ENCODE measurements around the gene SLC51B.
"Not testable (repeated sequence)": the region's sequence is repeated elsewhere in the genome, so short reads cannot be mapped to it uniquely, and the experiment has no call there.

Gene SLC51B

DNA sequence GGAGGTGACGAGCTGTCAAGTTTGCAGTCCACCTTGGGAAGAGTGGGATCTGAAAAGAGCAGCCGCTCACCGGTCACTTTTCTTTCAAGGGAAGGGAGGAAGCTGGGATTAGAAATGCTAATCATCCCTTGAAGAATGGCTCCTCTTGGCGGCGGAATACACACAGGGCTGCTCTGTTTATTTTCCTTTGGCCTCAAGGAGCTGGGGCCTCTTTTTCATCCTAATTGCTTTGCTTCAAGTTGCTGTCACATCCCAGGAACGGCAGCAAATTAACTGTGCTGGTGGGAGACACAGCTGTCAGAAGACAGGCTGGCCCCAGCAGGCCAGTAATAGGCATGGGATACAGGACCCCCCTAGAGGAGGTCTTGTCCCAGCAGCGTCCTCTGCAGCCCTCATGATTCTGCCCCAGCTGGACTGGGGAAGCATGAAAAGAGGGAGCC, 38.1 kb downstream of the SLC51B start:
- no peak for DNase-seq (ENCODE audit: low read depth in 2 of 2)

DNA sequence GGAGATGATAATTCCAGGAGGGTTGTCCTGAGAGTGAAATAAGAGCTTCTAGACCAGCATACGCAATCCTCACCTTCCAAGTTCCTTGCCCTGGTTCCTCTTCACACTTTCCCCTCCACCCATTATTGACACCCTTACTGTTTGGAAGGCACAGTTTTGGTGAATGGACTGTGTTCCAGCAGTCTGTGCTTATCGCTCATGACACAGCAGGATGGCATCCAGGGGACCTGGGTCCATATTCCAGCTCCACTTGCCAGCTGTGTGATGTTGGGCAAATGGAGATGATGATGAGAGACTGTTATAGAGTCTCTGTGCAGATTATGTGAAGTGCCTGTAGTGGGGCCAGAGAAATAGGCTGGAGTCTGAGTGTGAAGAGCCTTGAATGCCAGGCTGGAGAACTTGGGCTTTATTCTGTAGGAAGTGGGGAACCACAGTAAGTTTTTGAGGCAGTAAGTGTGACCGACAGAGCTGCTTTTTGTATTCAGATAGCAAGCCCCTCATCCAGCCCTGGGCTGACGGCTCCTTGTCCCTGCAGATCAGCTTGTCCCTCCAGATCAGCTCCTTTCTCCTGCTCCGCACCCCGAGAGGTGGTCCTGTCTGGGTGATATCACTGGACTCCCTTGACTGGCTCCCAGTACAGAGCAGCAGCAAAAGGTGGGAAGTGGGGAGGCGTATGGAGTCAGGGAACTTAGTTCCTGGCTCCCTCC, 39.5 kb downstream of the SLC51B start:
- DNase-seq (ENCODE audit: low read depth in 2 of 2) = no peak

DNA sequence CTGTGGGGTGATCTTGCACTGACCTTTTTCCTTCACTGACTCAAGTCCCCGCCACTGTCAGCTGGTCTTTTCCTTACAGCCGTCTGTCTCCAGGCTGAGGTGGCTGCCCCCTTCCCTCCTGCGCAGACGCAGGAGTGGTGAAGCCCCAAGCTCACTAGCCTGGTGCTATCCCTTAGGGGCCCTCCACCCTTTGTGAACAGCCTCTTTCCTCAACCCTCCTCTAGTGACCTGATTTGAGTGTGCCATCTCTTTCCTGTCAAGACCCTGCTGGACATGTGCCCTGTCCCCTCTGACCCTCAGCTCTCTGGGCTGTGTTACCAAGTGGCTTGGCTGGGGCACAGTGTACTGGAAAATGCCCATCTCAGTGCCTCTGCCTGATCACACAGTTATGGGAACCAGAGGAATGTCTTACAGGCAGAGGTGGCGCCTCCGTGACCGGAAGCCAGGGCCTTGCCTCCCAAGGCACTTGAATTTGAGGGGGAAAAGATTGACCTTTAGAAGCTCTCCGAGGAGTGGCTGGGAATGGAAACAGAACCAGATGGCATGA, 40.1 kb downstream of the SLC51B start:
- no peak for DNase-seq (ENCODE audit: low read depth in 2 of 2)

DNA sequence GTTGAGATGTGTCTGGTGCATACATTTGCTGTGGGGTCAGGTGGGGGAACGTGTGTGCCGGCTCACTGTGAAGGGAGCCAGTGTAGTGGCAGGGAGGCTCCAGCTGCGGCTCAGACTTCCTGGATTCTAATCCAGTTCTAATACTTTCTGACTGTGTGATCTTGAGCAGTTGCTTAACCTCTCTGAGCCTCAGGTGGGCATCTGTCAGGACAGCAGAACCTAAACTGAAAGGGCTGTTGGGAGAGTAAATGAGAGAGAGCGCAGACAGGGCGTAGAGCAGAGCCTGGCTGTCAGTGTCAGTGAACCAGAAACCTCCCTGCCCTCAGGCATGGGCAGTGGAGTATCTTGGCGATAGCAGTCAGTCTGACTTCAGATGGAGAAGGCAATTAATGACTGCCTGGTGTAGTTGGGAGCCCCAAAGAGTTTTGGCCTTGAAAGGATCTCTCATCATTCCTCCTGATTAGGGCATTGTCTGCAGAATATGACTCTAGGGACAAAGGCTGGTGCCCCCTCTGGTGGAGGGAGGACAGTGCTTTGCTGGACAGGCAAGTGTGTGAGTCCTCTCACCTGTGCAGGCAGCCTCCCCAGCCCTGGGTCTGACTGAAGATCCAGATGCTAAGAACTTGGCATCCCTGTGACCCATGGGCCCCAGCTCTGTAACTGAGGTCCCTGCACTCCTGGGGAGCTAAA, 40.9 kb downstream of the SLC51B start:
- DNase-seq (ENCODE audit: low read depth in 2 of 2) = no peak

DNA sequence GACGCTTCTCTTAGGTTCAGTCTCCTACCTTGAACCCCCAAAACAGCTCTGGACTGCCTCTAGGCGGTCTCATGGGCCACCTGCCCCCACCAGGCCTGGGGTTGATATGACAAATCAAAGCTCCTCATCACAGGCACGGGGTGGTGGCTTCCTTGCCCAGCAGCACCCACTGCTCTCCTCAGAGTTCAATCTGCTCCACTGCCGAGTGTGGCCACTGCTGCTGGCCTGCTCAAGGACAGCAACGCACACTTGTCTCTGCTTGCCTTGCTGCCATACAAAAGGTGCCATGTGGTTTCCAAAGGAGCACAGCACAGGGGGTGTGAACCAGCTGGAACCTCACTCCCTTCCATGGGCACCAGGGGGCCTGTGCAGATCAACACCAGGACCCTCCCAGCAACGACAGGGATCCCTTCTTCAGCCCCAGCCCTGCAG, 41.5 kb downstream of the SLC51B start:
- no peak for DNase-seq (ENCODE audit: low read depth in 2 of 2)

DNA sequence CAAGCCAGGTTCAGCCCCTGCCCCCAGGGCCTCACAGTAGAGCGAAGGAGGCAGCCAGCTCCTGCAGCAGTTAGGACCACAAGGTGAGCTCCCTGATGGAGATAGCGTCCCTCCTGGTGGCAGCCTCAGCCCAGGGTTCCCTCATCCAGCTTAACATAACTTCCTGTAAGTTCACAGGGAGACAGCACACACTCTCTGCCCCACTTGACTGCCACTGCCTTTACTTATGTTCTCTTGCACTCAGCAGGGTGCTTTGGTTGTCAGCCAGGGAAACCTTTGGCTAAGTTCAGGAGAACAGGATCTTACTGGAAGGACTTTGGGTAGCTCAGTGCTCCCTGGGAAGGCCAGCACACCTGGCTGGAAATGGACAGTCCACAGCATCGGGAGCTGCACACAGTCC, 42.2 kb downstream of the SLC51B start:
- no peak for DNase-seq (ENCODE audit: low read depth in 2 of 2)

DNA sequence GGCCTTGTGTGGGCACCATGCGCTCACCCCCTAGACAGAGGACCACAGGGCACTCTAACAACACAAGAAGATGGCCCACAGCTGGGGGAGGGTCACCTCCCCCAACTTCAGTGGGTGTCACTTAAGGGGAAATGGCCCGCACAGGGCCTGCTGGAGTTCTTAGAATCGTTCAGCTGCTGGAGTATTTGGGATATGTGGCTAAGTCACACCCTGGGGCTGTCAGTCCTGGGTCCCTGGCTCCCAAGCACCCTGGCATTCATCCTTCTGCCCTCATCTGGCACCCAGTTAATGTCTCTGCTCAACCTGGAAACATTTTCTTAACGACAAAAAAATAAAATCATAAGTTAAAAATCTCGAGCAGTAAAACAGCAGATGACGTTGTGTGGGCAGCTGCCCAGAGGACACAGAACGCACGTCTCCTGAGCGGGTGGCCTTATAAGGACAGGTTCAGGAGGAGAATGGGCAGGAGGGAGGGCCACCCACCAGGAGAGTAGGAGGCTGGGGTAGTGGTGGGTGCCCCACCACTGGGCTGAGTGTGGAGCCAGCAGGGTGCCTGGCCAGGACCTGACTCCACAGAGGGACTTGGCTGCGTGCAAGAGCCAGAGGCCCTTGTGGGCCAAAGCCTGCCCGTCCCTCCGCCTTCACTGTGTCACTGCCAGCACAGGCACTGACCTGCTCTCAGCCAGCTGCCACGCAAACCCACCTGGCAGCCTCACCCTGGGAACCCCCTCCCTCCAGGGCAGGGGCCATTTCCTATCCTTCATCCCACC, 42.9 kb downstream of the SLC51B start:
- DNase-seq (ENCODE audit: low read depth in 2 of 2) = no peak

DNA sequence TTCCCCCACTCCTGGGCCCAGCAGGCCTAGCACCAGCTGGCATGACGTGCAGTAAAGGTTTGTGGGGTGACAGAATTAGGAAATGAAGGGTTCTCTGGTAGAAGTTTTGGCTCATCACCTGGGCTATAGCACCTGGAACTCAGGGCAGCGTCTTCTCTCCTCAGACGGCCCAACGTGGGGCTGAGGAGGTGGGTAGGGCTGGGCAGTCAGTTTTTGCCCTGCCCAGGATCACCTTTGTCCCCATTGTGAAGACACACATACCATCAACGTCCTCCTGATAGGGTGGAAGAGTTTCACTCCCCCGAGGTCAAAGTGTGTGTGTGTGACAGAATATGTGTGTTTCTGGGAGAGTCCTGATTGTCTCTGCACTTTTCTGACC, 43.4 kb downstream of the SLC51B start:
- no peak for DNase-seq (ENCODE audit: low read depth in 2 of 2)

DNA sequence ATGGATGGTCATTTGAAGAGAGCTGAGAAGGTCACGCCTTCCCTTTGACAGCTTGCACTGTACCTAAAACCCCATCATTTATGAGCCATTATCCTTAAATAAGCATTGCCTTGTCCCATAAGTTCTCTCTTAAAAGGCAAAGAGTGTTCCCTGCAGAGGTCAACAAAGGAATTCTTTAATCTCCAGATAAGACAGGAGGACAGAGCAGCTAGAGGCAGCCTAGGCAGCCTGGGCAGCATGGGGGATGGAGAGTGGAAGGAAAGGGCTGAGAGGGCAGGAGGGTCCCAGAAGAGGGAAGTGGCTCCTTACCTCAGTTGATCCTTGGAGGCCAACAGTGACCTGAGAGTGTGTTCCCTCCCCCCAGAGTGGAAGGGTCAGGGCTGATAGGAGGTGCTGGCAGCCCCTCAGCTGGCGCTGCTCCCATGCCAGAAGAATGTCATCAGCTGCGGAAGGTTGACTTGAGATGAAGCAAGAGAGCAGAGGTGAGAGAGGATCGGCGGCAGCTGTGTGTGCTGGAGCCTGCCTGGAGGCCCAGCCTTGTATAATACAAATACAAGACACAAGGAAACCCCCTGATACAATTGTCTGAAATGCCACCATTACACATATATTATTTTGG, 44.1 kb downstream of the SLC51B start:
- no peak for DNase-seq (ENCODE audit: low read depth in 2 of 2)

DNA sequence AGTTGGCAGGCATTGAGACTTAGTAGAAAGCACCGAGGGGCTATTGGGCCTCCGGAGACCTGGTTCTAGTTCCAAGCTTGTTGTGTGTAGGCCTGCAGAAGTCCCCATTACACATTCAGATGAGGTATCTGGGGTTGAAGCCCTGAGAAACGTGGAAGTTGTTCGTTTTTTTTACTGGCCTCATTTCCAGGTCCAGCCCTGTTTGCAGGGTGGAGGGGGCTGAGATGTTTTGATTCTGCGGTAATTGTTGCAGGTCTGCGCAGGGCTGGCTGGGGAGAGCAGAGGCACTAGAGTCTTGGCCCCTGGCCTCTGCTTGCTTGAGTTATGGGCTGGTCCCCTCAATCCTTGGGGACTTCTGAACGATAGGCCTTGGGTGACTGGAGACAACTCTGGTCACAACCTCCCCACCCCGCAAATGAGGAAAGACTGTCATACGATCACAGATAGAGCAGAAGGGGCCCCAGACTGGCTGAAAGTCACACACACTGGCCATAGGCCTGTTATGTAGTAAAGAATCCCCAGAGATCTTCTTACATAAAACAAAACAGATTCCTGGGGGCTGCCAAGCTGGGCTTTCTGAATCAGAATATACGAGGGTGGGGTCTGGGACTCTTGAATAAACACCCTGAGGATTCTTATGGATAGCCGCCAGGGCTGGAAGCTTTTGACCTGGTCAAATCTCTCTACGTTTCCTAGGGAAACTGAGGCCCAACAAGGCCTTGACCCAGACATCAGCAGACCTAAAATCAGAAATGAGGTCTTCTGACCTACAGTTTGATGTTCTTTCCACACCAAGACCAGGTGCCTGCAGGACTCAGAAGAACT, 47.0 kb downstream of the SLC51B start:
- DNase-seq (ENCODE audit: low read depth in 2 of 2) = no peak

DNA sequence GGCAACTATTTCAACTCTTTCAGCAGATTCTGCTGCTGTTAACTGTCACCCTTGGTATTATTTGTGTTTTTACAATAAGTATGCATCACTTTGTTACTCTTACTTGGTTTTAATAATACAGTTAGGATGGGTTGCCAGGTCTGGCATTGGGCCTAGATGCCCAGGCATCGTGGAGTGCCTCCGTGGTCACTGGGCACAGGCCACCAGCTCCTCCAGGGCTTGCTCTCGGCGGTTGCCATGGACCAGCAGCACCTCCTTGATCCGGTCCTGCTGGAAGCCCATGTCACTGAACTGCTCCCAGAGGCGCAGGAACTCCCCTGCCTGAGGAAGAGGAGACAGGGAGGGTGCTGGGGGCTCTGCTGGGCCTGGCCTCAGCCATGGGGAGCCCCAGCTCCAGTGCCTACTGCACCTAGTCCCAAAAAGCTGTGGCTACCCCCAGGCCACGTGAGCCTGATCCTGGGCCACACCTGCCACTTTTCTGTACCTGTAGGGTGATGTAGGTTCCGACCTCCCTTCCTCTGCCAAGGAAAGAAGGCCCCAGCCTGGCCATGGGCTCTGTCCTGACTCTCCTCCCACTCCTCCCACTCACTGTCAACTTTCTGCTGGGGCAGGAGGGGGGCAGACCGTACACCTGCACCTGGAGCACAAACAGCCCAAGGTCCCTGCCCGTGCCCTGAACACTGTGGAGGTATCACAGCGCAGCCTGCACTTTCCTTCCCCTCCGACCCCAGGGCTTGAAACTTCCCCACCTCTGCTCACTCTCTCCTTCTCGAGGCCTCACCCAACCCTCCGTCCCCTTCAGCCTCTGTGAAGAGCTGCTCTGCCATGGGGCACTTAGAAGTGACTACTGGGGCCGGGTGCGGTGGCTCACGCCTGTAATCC, 48.0 kb downstream of the SLC51B start:
- DNase-seq (ENCODE audit: low read depth in 2 of 2) = no peak

DNA sequence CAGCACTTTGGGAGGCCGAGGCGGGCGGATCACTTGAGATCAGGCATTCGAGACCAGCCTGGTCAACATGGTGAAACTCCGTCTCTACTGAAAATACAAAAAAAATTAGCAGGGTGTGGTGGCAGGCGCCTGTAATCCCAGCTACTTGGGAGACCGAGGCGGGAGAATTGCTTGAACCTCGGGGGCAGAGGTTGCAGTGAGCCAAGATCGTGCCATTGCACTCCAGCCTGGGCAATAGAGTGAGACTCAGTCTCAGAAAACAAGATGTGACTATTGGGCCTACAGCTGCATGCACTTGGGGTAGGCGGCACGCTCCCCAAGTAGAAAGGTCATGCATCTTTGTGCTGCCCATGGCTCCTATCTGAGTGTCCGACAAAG, 48.6 kb downstream of the SLC51B start:
- not testable (repeated sequence) for DNase-seq (ENCODE audit: low read depth in 2 of 2)

DNA sequence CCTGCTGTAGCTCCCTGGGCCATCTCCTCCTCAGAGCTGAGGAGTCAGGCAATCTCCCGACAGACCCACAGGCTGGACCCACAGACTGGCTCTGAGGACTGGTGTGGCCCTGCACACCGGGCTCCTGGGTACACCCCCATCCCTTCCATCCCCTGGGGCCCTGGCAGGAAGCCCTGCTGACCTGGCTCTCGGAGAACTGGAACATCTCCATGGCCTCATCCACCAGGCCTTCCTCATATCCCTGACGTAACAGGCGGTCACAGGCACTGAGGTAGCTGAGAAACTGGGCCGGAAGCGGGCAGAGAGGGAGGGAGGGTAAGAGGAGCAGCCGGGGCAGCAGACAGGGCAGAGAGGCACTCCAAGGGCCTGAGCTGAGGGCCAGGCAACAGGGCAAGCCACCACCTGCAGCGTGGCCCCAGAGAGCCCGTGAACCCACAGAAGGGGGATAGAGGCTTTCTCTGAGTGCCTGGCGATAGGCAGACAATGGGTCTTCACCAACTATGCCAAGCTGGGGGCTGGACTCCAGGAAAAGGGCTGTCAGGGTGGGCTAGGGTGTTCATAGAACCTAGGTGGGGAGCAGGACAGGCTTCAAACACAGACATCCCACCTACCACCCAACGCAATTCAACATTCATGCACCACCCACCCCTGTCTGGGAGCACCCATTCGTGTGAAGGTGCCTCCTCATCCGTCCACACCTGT, 49.3 kb downstream of the SLC51B start:
- no peak for DNase-seq (ENCODE audit: low read depth in 2 of 2)

DNA sequence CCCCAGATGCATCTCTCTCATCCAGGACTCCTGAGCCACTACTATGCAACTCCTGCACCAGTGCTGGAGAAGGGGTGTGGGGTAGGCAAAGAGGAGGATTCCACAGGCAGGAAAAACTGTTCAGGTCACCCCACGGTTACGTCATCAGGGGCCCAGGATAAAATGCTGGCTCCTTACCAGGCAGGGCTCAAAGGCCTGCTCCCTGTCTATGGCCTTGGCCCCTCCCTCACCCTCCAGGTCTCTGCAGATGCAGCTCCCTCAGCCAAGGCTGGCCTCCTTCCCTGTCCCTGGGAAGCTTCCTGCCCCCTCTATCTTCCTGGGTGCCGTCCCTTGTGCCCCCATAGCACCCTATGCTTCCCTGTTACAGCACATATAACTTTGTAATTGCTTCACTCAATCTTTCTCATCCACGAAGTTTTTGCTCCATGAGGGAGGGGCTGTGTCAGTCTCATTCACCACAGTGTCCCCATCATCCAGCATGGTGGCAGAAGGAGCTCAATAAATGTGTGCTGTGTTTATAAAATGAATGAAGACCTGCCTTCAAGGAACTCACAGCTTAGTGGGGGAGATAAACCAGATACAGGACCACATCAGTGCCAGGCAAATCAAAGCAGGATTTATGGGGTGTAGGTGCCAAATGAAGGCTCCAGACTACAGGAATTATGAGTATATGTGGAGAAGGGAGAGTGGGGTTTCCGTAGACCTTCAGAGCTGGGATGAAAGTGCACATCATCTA, 50.0 kb downstream of the SLC51B start:
- no peak for DNase-seq (ENCODE audit: low read depth in 2 of 2)

DNA sequence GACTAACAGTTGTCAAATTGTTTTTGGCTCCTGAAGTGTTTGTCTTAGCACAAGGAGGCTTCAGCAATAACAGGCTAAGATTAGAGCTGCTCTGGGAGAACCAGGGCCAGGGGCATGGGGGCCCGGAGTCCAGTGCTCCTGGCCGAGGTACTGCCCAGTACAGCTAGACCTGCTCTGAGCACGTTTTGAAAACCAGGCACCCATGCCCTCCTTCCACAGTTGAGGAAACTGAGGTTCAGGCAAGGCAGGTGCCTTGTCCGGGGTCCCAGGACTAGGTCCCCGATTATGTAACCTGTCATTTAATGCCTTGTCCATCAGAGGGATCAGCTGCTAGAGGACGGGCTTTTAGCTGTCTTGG, 50.5 kb downstream of the SLC51B start:
- DNase-seq (ENCODE audit: low read depth in 2 of 2) = no peak

DNA sequence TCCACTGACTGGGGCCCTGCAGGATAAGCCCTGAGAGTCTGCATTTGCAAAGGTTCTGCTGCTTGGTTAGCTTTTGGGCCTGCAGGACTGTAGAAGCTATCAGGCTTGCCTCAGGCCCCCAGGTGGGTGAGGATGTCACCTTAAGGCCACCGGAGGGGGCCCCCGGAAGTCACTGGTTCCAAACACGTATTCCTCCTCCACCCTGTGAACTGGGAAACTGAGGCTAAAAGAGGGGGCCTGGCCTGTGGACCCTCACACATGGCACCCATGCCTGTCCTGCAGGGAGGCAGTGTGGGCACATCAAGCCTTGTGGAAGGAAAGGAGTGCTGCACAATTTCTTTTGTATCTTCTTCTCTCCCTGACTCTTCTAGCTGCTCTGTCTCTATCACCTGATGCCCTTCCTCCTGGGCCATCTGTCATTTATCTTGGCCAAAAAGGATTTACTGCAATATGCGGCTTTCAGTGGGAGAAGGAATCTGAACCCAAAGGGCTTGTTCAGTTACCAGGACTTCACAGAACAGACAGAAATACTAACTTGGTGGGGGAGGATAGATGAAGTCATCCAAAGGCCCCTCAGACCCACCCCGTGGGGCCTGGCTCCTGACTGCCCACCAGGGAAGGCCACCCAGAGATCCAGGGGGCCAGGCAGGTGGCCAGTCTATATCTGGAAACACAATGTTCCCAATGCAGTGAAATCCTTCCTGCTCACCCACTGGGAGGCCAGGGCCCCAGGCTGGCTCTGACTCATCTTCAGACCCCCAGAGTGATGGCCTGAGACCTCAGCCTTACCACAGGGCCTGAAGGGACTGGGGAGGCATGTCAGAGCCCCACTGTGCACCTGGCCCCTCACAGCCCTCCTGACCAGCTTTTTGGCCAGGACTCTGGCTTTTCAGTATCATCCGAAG, 51.5 kb downstream of the SLC51B start:
- no peak for DNase-seq (ENCODE audit: low read depth in 2 of 2)

DNA sequence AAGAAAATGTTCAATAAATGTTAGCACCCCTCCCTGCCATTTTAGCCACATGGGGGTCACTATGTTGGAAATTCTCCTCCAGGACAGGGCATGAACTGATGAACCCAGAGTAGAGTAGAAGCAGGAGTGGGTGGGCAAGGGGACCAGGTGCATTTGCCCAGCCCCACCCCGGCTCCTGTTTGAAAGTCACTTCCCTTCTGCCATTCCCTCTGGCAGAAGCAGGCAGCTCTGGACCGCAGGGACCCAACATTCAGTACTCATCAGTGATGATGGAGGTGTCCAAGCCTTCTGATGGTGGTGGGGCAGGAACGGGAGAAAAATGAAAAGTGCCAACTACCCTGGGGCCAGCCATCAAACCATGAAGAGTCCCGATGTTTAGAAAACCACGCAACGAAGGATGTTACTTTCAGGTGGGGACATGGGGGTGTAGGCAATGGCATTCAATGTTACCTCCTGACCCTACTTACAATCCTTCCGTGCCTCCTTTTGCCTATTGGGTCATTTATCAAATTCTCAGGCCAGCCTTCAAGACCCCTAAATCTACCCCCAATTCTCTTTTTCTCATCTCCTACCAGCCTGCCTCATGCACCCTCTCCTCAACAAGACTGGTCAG, 52.6 kb downstream of the SLC51B start:
- DNase-seq (ENCODE audit: low read depth in 2 of 2) = no peak

Data from fibroblast of skin of left quadriceps (primary cell).